ENCODE results near the gene TXNDC8.
"Not testable (repeated sequence)": the region's sequence is repeated elsewhere in the genome, so short reads cannot be mapped to it uniquely, and the experiment has no call there.

Gene TXNDC8

DNA sequence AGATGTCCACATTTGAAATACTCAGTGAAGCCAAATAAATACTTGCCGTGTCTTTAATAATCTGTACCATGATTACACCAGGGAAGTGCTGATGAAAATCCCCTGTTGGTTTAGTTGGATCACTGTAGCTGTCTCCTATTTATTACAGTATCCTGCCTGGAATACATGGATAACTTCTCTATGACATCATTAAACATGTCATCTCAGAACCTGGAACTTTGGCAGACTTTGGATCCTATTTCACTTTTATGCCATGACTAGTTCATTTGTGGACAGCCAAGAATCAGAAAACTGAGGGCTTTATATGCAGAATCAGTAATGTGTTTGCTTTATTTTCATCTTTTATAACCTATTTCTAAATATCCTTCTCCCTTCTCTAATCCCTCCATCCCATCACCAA lies at the start of gene TXNDC8:
TXNDC8 (minus strand) TSS at position 137 of the 400 bp plus-strand sequence.
- DNase-seq (ENCODE audit: low read depth in 2 of 2), result no peak

DNA sequence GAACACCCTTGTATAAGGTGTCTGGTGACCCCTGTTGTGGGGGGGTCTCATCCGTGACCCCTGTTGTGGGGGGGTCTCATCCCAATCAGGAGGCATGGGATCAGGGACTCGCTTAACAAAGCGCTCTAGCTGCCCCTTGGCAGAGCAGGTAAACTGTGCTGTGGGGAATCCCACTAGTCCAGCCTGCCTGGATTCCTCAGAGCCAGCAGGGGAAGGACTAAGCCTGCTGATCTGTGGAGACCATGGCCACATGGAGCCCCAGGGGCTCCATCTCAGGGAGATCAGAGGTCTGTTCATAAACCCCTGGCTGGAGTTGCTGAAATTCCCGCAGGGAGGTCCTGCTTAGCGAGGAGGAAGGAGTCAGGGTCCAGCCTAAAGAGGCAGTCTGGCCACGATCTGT lies 45.8 kb upstream of the TXNDC8 start:
- DNase-seq (ENCODE audit: low read depth in 2 of 2), result no peak

DNA sequence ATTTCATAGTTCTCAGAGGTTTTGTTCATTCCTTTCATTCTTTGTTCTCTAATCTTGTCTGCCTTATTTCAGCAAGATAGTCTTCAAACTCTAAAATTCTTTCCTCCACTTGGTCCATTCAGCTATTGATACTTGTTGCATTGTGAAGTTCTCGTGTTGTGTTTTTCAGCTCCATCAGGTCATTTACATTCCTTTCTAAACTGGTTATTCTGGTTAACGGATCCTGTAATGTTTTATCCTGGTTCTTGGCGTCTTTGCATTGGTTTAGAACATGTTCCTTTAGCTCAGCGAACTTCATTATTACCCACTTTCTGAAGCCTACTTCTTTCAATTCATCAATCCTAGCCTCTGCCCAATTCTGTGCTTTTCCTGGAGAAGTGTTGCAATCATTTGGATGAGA lies 45.1 kb upstream of the TXNDC8 start:
- no peak for DNase-seq (ENCODE audit: low read depth in 2 of 2)

DNA sequence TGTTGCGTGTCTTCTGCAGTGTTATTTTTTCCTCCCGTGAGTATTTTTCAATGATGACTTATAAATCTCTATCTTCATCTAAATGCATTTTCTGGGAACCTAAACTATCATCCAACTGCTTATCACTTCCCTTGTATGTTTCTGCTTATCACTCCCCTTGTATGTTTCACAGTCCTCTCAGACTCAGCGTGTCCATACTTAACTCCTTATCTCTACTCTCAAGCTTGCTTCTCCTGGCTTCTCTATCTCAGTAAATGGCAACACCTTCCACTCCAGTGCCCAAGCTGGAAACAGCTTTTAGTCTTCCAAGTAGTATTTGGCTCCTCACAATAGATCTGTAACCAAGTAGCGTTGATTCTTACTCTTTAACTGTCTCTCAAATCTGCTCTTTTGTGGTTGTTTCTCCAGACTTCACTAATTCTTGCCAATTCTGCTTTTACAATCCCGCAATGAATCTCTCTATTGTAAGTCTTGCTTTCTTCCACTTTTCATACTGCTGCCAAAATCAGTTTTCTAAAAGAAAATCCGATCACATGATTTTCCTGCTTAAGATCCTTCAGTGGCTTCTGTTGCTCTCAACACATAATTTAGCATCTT lies 33.8 kb upstream of the TXNDC8 start:
- no peak for DNase-seq (ENCODE audit: low read depth in 2 of 2)

DNA sequence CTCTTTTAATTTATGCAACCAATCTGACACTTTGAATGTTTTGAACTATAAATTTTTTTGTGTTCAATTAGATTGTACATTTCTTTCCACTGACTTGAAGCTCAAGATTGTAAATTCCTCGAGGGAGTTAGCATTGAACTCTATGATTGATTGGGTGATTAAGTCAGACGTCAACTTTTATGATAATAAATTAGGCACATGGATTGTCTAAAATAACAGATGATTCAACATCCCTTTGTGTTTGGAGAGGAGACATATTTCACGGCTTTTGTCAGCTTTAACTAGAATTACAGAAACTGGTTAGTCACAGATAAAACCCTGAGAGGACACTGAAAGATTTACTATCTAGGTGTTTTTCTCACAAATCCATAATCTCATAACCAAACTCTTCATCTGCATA lies 32.7 kb upstream of the TXNDC8 start:
- no peak for DNase-seq (ENCODE audit: low read depth in 2 of 2)

DNA sequence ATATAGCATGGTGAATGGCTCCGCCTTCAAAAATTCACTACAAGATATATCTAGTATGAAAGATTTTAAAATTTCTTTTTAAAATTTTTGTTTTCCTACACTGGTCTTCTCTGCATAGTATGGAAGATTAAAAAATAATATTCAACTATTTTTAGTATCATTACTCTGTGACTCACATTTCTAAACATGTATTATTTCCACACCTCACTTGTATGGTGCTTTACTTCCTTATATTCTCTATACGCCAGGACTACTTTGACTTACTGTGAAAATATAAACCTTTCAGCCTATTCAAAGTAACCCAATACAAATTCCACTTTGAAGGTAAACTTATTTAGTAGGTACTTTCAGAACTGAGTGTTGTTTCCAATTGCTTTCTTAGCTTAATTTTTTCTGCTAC lies 26.8 kb upstream of the TXNDC8 start:
- DNase-seq (ENCODE audit: low read depth in 2 of 2), result no peak

DNA sequence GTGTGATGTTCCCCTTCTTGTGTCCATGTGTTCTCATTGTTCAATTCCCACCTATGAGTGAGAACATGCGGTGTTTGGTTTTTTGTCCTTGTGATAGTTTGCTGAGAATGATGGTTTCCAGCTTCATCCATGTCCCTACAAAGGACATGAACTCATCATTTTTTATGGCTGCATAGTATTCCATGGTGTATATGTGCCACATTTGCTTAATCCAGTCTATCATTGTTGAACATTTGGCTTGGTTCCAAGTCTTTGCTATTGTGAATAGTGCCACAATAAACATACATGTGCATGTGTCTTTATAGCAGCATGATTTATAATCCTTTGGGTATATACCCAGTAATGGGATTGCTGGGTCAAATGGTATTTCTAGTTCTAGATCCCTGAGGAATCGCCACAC lies 21.3 kb upstream of the TXNDC8 start:
- not testable (repeated sequence) for DNase-seq (ENCODE audit: low read depth in 2 of 2)

DNA sequence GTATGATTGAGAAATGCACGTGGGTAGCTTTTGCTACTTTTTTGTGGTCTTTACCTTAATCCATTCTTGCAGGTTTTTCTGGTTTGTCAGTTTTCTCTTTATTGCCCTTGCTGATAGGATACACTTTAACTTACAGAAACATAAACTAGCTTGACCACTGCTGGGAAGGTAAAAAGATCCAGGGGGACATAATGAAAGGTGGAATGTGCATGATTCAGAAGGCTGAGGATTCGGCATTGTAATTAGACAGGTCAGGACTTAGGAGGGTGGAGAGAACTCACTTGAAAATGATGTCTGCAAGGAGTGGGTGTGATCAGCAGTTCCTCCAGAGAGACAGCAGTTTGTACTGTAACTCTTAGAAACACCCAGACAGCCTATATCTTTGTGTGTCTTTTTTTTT lies 19.8 kb upstream of the TXNDC8 start:
- DNase-seq (ENCODE audit: low read depth in 2 of 2), result no peak

DNA sequence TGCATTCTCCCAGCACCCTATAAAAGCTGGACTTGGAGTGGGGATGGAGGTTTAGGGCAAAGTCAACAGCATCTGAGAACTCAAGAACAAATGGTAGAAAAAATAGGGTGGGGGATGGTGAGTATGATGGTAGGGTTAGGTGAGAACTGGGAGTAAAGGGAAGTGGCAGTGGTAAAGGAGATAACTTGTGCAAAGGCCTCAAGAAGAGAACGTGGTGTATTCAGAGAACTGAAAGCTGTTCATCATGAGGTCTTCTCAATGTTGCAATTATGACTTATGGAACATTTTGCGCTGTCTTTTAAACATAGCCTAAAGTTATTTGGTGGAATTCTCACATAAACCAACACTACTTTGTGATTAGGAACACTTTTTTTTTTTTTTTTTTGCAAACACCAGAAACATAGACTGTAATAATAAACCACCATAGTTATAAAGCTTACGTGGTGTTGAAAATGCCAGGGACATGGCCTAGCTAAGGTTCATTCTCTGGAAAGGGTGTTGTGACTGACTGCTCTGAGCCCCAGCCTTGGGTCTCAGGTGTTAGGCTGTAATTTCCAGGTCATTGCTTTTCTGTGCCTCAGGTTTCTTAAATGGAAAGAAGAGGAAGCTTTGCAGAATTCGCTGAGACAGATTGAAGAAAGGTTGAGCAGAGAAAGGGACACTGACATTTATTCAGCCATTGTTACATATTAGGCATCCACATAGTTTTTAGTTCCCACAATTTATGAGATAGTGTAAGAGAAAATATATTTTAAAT lies 19.2 kb upstream of the TXNDC8 start:
- no peak for DNase-seq (ENCODE audit: low read depth in 2 of 2)

DNA sequence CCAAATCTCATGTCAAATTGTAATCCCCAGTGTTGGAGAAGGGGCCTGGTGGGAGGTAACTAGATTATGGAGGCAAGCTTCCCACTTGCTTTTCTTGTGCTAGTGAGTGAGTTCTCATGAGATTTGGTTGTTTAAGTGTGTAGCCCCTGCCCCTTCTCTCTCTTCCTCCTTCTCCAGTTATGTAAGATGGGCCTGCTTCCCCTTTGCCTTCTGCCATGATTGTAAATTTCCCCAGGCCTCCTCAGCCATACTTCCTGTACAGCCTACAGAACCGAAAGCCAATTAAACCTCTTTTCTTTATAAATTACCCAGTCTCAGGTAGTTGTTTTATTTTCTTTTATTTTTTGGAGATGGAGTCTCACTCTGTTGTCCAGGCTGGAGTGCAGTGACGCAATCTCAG lies 18.2 kb upstream of the TXNDC8 start:
- no peak for DNase-seq (ENCODE audit: low read depth in 2 of 2)

DNA sequence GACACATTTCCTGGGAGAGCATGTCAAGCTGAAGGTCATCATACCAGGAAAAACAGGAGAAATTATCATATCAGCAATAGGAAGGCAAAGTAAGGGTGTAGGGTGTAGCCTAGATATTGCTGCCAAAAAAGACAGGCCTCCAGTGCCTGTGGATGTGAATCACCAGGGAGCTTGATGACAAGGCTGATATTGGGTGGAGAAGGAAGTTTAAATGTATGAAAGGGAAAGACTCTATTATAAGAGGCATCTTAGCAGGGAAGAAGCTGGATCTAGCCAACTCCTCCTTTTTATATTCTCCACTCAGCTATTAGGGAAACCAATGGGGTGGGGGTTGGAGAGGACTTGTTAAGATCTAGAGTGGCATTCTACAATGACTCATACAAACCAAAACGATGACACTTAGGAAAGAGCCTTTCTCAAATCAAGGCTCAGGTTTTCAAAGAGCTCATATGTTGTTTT lies 13.4 kb upstream of the TXNDC8 start:
- DNase-seq (ENCODE audit: low read depth in 2 of 2), result no peak

DNA sequence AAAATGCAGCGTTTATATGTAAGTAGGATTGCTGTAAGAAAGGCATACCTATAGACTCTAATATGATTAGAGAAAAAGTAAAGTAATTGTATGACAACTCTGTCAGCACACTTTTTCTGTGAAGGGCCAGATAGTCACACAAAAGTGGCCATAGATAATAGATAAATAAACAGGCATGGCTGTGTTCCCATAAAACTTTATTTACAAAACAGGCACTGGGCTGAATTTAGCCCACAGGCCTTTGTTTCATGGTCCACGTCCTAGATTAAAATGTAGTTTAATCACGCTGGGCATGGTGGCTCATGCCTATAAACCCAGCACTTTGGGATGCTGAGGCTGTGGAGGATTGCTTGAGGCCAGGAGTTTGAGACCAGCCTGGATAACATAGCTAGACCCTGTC lies 8.7 kb upstream of the TXNDC8 start:
- no peak for DNase-seq (ENCODE audit: low read depth in 2 of 2)

DNA sequence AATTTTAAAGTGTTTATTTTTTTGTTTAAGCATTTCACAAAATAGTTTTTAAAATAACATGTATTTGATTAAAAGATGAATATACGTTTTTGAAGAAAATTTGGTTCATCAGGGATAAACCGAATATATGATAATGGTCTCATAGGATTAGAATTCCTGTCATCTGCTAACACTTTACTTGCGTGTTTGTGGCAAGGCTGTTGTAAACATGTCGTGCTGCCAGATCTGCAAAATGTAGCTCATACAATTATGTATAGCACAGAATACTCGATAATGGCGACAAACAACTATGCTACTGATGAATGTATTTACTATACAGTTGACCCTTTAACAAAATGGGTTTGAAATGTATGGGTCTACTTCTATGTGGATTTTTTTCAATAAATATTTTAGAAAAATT lies 7.2 kb upstream of the TXNDC8 start:
- no peak for DNase-seq (ENCODE audit: low read depth in 2 of 2)

DNA sequence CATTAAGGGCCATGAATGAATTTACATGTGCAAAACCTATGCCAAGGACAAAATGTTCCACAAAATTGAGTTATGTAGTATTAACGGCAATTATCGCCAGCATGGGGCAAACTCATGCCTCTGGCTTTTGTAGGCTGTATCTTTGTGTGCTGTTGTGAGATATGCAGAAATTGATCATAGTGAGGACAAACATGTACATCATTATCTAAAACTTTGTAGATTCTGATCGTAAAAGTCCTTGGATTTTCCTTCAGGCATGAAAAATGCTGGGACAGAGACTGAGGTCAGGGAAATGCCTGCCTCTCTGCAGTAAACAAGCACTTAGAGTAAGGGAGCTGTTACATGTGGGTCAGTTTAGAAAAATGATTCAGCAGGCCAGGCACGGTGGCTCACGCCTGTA lies 5.9 kb upstream of the TXNDC8 start:
- DNase-seq (ENCODE audit: low read depth in 2 of 2), result no peak

DNA sequence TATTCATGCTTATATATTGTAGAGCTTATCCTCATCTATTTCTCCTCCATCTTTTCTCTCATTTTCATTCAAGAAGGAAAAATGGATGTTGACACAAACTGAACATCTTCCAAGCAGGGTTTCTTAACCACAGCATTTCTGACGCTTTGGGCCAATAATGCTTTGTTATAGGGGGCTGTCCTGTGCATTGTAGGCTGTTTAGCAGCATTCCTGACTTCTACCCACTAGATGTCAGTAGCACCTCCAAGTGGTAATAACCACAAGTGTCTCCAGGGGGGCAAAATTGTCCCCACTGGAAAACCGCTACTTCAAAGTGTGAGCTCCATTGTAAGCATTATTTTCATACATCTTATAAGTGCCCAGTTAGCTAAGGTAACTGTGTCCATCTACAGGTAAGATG lies 2.6 kb upstream of the TXNDC8 start:
- no peak for DNase-seq (ENCODE audit: low read depth in 2 of 2)

DNA sequence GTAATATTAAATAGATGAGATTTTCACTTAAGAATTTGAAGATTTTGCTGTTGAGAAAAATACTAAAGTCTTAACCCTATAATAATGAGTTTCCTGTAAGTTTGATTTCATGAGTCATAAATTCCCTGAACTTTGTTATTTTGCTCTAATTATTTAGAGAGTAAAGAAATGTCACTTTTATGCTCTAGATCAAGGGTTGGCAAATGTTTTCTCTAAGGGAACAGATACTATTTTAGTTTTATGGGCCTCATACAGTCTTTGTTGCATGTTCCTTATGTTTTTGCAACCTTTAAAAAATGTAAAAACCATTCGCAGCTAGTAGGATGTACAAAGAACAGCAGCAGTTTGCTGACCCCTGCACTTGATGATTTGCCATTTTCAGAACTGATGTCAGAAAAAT lies 480 bp upstream of the TXNDC8 start:
- DNase-seq (ENCODE audit: low read depth in 2 of 2), result no peak

DNA sequence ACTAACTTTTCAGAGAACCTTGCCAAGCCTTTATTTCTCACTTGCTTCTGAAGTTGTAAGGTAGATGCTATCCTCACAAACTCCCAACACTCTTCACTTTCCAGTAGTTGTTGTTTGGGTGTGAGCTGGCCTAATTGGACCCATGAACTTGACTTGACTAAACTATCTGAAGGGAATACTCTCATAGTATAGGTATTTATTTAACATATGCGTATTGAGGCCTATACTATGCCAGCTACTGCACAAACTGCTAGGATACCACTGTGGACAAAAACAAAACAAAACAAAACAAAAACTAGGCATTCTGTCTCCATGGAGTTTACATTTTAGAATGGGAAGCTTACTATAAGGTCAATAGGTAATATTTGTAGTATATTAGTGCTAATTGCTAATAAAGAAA lies 1.3 kb downstream of the TXNDC8 start:
- no peak for DNase-seq (ENCODE audit: low read depth in 2 of 2)

DNA sequence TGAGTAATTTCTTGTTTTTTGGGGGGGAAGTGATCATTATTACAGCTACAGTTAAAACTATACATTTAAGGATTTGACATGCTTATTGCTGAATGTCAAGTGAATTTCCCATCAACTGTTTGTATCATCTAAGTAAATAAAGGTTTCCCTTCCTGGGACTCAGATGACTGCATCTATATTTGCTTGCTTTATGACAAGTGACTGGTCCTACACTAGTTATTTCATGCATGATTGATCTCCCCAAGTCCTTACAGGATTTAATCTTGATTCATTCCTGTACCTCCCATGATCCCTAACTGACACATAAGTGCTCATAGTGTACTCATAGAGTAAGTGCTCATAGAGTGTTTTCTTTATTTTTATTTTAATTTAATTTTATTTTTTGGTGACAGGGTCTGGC lies 2.8 kb downstream of the TXNDC8 start:
- DNase-seq (ENCODE audit: low read depth in 2 of 2), result no peak

DNA sequence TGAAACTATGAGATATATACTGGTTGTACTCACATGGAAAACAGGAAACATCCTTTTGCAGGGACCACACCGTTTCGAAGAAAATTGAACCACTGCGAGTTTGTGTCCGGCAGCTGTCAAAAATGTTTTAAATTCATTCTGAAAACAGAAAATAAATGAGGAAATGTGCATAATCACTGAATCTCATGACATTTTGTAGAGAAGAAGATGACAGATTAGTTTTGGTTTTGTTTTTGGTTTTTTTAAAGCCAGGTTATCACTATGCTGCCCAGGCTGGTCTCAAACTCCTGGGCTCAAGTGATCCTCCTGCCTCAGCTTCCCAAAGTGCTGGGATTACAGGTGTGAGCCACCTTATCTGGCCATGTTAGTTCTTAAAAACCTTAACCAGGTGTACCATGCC lies 3.5 kb downstream of the TXNDC8 start:
- no peak for DNase-seq (ENCODE audit: low read depth in 2 of 2)

DNA sequence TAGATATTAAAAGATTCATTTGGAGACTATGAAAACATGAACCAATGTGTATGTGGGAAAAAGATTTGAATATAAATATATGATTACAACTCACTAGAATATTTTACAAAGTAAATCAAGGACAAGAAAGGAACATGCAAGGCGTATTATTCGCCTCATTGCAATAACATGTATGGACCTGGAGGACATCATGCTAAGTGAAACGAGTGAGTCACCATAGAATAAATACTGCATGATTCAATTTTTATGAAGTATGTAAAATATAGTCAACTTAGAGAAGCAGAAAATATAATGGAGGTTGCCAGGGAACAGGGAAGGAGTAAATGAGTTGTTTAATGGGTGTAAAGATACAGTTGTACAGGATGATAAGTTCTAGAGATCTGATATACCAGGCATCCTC lies 4.9 kb downstream of the TXNDC8 start:
- no peak for DNase-seq (ENCODE audit: low read depth in 2 of 2)

DNA sequence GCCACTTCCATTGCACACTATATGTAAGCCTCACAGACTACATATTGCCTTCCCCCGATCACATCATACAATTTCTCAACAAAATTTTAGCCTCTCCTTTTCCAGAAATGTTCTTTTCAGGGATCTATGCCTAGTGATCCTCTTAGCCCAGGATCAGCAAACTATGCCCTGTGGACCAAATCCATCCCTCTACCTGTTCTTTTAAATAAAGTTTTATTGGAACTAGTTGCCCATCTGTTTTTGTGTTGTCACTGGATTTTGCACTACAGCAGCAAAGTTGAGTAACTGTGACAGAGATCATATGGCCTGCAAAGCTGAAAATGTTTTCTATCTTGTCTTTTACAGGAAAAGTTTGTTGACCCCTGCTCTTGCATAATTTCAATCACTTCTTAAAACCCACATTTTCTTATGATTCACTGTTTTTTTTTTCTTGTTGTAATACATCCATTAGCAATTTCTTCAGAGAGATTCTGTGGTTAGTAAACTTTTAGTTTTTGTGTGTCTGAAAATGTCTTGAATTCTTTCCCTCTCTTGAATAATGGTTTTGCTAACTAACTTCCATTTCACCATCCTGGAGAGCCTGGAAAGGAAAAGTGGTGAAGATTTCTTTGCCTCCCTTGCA lies 7.1 kb downstream of the TXNDC8 start:
- DNase-seq (ENCODE audit: low read depth in 2 of 2), result no peak

DNA sequence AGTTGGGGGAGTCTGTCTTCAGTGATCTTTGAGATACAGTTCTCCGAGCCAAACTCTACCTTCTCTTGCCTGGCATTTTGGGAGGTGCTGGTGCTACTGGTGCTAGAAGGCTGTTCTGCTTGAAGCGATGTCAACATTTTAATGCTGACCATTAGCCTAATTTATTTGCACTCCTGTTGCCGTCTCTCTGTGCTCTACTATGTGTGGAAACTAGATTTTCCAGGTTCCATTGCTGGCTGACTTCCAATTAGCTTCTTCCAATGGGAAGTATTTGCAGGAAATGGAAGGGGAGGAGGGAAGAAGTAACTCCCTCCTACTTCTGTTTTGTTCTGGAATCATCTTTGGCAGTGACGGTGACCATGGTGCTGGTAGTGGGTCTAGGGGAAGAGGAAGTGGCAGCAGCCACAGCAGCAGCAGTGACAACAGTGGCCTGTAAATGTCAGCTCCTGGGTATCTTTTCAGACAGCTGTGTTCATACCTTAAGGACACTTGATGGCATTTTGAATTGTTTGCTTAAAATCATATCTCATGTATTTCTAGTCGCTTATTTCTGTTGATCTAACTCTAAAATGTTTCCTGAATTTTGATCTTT lies 7.9 kb downstream of the TXNDC8 start:
- DNase-seq (ENCODE audit: low read depth in 2 of 2), result no peak

DNA sequence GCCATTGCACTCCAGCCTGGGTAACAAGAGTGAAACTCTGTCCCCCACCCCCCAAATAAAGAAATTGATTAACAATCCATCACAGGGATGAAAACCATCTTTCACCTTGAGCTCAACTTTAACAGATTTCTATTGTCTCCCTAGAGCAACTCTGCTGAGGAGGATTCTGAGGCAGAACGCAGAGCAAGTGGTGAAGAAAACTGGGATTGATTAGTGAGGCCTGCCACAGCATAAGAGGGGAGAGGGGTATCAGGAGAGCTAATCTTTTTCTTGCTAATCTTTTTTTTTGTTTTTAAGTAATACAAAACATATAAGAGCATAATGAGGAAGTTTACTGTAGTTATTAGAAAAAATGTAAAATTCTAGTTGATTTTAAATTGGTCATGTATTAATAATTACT lies 8.9 kb downstream of the TXNDC8 start:
- DNase-seq (ENCODE audit: low read depth in 2 of 2), result no peak
